GM21390 (cell line): ENCODE data around the gene GPC5.

Experiments
- ATAC-seq: cut with Tn5 transposase; IDR thresholded peaks from one replicate; pipeline ENCODE4 v1.9.1; 2021; ENCODE audit not compliant: unreplicated experiment

The GPC5 gene

GRCh38 chr13:92592757-92593156 is 1194.3 kb downstream of the GPC5 start:
- no peak for ATAC-seq

- ATAC-seq: no peak
Measured at GRCh38 chr13:92602560-92602959, 1204.1 kb downstream of the GPC5 start.

- ATAC-seq: no peak
Measured at GRCh38 chr13:92609376-92609775, 1211.0 kb downstream of the GPC5 start.

- ATAC-seq: no peak
Measured at GRCh38 chr13:92612892-92613291, 1214.5 kb downstream of the GPC5 start.

- ATAC-seq: no peak
Measured at GRCh38 chr13:92613921-92614320, 1215.5 kb downstream of the GPC5 start.

GRCh38 chr13:92621985-92622384 is 1223.6 kb downstream of the GPC5 start:
- ATAC-seq: no peak

- ATAC-seq: no peak
Measured at GRCh38 chr13:92622905-92623304, 1224.5 kb downstream of the GPC5 start.

GRCh38 chr13:92626274-92626673 is 1227.9 kb downstream of the GPC5 start:
- no peak for ATAC-seq

GRCh38 chr13:92640936-92641335 is 1242.5 kb downstream of the GPC5 start:
- no peak for ATAC-seq

- no peak for ATAC-seq
Measured at GRCh38 chr13:92649140-92649813, 1250.9 kb downstream of the GPC5 start.

GRCh38 chr13:92656103-92656502 is 1257.7 kb downstream of the GPC5 start:
- no peak for ATAC-seq

GRCh38 chr13:92656648-92657047 is 1258.2 kb downstream of the GPC5 start:
- no peak for ATAC-seq

- ATAC-seq: no peak
Measured at GRCh38 chr13:92657565-92657964, 1259.1 kb downstream of the GPC5 start.

- no peak for ATAC-seq
Measured at GRCh38 chr13:92658293-92658692, 1259.9 kb downstream of the GPC5 start.

- no peak for ATAC-seq
Measured at GRCh38 chr13:92661406-92661805, 1263.0 kb downstream of the GPC5 start.

- ATAC-seq: no peak
Measured at GRCh38 chr13:92668157-92668556, 1269.7 kb downstream of the GPC5 start.

- no peak for ATAC-seq
Measured at GRCh38 chr13:92670096-92670495, 1271.7 kb downstream of the GPC5 start.

- ATAC-seq: no peak
Measured at GRCh38 chr13:92671821-92672220, 1273.4 kb downstream of the GPC5 start.

GRCh38 chr13:92676246-92676645 is 1277.8 kb downstream of the GPC5 start:
- ATAC-seq: no peak

GRCh38 chr13:92677571-92677970 is 1279.2 kb downstream of the GPC5 start:
- ATAC-seq: no peak

- ATAC-seq: no peak
Measured at GRCh38 chr13:92679602-92680001, 1281.2 kb downstream of the GPC5 start.

GRCh38 chr13:92681239-92681638 is 1282.8 kb downstream of the GPC5 start:
- ATAC-seq: no peak

- no peak for ATAC-seq
Measured at GRCh38 chr13:92682832-92683517, 1284.6 kb downstream of the GPC5 start.
